Measurements from ENCODE around the gene WDR5B.

DNA sequence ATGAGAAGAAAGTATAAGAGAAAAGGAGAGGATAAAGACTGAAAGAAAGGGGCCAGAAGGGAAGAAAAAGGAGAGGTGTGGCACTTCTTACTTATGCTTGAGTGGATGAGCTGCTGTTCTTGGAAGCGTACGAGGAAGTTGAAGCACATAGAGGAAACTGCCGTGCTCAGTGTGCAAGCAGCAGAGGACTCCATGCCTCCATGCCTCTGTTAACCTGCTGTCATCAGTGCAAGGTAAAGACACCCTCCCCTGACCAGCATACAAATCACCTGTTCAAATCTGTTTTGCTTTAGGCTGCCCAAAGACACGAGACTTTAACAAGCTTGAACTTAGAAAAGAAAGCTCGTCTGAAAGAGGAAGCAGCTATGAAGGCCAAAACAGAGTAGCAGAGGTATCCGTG lies 6.4 kb downstream of the WDR5B start:
- TF ChIP-seq, protein P1, sequence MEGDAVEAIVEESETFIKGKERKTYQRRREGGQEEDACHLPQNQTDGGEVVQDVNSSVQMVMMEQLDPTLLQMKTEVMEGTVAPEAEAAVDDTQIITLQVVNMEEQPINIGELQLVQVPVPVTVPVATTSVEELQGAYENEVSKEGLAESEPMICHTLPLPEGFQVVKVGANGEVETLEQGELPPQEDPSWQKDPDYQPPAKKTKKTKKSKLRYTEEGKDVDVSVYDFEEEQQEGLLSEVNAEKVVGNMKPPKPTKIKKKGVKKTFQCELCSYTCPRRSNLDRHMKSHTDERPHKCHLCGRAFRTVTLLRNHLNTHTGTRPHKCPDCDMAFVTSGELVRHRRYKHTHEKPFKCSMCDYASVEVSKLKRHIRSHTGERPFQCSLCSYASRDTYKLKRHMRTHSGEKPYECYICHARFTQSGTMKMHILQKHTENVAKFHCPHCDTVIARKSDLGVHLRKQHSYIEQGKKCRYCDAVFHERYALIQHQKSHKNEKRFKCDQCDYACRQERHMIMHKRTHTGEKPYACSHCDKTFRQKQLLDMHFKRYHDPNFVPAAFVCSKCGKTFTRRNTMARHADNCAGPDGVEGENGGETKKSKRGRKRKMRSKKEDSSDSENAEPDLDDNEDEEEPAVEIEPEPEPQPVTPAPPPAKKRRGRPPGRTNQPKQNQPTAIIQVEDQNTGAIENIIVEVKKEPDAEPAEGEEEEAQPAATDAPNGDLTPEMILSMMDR (IDR thresholded peaks at IDR 0.05): no peak
- TF ChIP-seq ZFX (IDR thresholded peaks at IDR 0.05; ENCODE audit: borderline replicate concordance): no peak
